Hepatocyte (in vitro differentiated cells): Measurements from ENCODE around the gene TEPSIN. TPM values are rescaled to one million over a fixed set of nuclear protein-coding genes. Genes with fewer than 3 reads are reported as not detected.

Experiments
- DNase-seq: peaks from one replicate; pipeline ENCODE4 v3.0.0-alpha.2; 2016; ENCODE audit warnings: low spot score
- H2AFZ ChIP-seq: fragments of 200-600 bp; sonication (generic); 2 replicates; pipeline ENCODE4 v1.6.0; 2016; ENCODE audit warnings: antibody characterized with exemption, mild to moderate bottlenecking
- H3K27ac ChIP-seq: fragments of 200-600 bp; sonication (generic); 2 replicates; pipeline ENCODE4 v1.5.1; 2016; ENCODE audit warnings: mild to moderate bottlenecking
- H3K27me3 ChIP-seq: fragments of 200-600 bp; sonication (generic); 2 replicates; pipeline ENCODE4 v1.6.1; 2016
- H3K36me3 ChIP-seq: fragments of 200-600 bp; sonication (generic); replicated peaks from 2 replicates; pipeline ENCODE4 v1.5.1; 2016; ENCODE audit warnings: low read depth; ENCODE audit not compliant: insufficient read depth
- H3K4me1 ChIP-seq: fragments of 200-600 bp; sonication (generic); 2 replicates; pipeline ENCODE4 v1.5.1; 2016; ENCODE audit warnings: mild to moderate bottlenecking, moderate library complexity; ENCODE audit not compliant: insufficient read depth
- H3K4me2 ChIP-seq: fragments of 200-600 bp; sonication (generic); 2 replicates; pipeline ENCODE4 v1.6.0; 2016
- H3K4me3 ChIP-seq: fragments of 200-600 bp; sonication (generic); 2 replicates; pipeline ENCODE4 v1.5.1; 2016; ENCODE audit warnings: mild to moderate bottlenecking
- H3K79me2 ChIP-seq: fragments of 200-600 bp; sonication (generic); 2 replicates; pipeline ENCODE4 v1.6.0; 2017; ENCODE audit warnings: mild to moderate bottlenecking
- H3K9me2 ChIP-seq: fragments of 200-600 bp; sonication (generic); replicated peaks from 2 replicates; pipeline ENCODE4 v1.6.0; 2017; ENCODE audit warnings: mild to moderate bottlenecking; ENCODE audit not compliant: insufficient read depth
- H3K9me3 ChIP-seq: fragments of 200-600 bp; sonication (generic); 2 replicates; pipeline ENCODE4 v1.5.1; 2016; ENCODE audit warnings: low read depth, mild to moderate bottlenecking
- H4K20me1 ChIP-seq: fragments of 200-600 bp; sonication (generic); 2 replicates; pipeline ENCODE4 v1.6.0; 2016; ENCODE audit warnings: mild to moderate bottlenecking; ENCODE audit not compliant: insufficient read depth, poor library complexity, severe bottlenecking
- EZH2 ChIP-seq: fragments of 200-600 bp; sonication (generic); IDR thresholded peaks from 2 replicates; pipeline ENCODE4 v1.6.1; 2016; ENCODE audit warnings: antibody characterized with exemption, mild to moderate bottlenecking, borderline replicate concordance
- EZH2phosphoT487 ChIP-seq: fragments of 200-600 bp; sonication (generic); IDR thresholded peaks from one replicate; pipeline ENCODE4 v1.6.1; 2018; ENCODE audit warnings: antibody characterized with exemption, mild to moderate bottlenecking, low read depth, moderate library complexity; ENCODE audit not compliant: unreplicated experiment, severe bottlenecking
- WGBS: methylation state at CpG from one replicate; pipeline ENCODE4 v1.1.6; 2016; ENCODE audit warnings: low lambda C conversion rate; ENCODE audit errors: missing lambda C conversion rate; 5-methylcytosine and 5-hydroxymethylcytosine counted together
- polyA plus RNA-seq: library from polyadenylated mRNA; unstranded; fragments of >200 nt; fragmentation: Nextera tagmentation; extraction: Ambion mirVana; gene quantifications from 2 replicates; pipeline ENCODE4 v1.2.1, GENCODE V29; 2016
- total RNA-seq: library from RNA; depleted of rRNA; stranded (reverse); fragments of >200 nt; gene quantifications from 2 replicates; pipeline ENCODE4 v1.2.3, GENCODE V29; 2014
- TF ChIP-seq, protein P1 (sequence below): fragments of 200-600 bp; sonication (generic); IDR thresholded peaks from 2 replicates; pipeline ENCODE4 v1.5.1; 2016; ENCODE audit warnings: antibody characterized with exemption, mild to moderate bottlenecking; ENCODE audit not compliant: poor library complexity

The TEPSIN gene
- total and polyA plus RNA-seq, 2 experiments from 2014 or later, result 34.1 to 44.3 TPM

DNA sequence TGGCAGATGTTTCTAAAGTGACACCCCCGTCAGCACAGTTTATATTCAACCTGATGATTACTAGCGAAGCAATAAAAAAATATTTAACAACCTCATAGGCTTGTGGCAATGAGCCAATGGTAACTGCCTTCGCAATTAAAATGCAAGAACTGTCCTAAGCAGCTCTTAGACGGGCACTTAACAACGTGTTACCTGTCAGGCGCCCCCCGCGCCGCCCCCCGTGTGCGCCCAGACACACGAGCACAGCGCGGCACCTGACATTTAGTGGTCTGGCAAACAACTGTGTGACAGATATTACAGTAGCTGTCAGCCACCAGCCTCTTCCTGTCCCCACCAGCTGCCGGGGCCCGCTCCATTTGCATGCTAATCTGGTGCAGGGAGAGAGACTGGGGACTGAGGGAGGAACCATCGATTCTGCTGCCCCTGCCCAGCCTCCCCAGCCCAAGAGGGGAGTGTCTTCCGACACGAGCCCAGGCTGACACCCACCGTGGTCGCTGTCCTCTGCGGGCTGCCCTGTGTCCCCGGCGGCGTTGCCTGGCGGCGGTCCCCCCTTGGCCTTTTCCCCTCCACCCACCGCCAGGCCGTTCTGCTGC is 12.9 kb upstream of the TEPSIN start:
- Histone ChIP-seq H3K79me2 (peaks cover 6% of the 10 kb centered on the region), H3K4me3 (no peak overlapping the region), H4K20me1 (no peaks in the 10 kb centered on the region), H3K36me3 (no peaks in the 10 kb centered on the region), H3K4me1 (peaks cover 12% of the 10 kb centered on the region), H3K27ac (no peak overlapping the region), H3K4me2 (no peak overlapping the region), H3K27me3 (no peaks in the 10 kb centered on the region), H2AFZ (no peak overlapping the region), H3K9me2 (no peaks in the 10 kb centered on the region), H3K9me3 (no peaks in the 10 kb centered on the region)
- TF ChIP-seq EZH2phosphoT487 (no peak), EZH2 (no peak)
- TF ChIP-seq, protein P1, sequence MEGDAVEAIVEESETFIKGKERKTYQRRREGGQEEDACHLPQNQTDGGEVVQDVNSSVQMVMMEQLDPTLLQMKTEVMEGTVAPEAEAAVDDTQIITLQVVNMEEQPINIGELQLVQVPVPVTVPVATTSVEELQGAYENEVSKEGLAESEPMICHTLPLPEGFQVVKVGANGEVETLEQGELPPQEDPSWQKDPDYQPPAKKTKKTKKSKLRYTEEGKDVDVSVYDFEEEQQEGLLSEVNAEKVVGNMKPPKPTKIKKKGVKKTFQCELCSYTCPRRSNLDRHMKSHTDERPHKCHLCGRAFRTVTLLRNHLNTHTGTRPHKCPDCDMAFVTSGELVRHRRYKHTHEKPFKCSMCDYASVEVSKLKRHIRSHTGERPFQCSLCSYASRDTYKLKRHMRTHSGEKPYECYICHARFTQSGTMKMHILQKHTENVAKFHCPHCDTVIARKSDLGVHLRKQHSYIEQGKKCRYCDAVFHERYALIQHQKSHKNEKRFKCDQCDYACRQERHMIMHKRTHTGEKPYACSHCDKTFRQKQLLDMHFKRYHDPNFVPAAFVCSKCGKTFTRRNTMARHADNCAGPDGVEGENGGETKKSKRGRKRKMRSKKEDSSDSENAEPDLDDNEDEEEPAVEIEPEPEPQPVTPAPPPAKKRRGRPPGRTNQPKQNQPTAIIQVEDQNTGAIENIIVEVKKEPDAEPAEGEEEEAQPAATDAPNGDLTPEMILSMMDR, result no peak
- DNase-seq, result no peak
- WGBS, result 89% methylated on average over 26 of the region's 29 CpGs

DNA sequence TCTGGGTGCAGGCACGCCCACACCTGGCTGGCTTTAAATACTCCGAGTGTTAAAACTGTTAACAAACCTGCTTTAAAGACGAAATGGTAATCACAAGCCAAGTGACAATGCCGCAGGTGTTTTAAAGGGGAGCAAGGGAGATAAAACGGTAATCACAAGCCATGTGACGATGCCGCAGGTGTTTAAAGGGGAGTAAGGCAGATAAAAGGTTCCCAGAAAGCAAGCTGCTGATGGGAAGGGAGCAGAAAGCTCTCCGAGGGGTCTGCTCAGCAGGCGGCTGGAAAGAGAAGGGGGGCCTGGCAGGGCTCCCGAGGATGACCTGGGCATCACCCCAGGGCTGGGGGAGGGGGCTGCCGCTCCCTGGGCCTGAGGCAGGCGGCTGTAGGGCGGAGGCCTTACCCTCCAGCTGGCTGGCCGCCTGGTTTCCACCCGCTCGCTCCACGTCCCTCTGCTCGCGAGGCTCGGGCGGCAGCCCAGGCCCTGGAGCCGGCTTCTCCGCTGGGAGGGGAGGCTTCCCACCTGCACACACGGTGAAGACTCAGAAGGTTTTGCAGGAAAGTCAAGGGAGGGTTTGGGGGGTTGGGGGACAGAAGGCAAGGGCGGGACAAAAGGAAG is 12.3 kb upstream of the TEPSIN start:
- Histone ChIP-seq H3K36me3 (no peaks in the 10 kb centered on the region), H3K4me3 (no peak overlapping the region), H3K27me3 (no peaks in the 10 kb centered on the region), H4K20me1 (no peaks in the 10 kb centered on the region), H3K27ac (no peak overlapping the region), H3K79me2 (peaks cover 6% of the 10 kb centered on the region), H3K9me3 (no peaks in the 10 kb centered on the region), H3K4me1 (peaks cover 12% of the 10 kb centered on the region), H2AFZ (no peak overlapping the region), H3K9me2 (no peaks in the 10 kb centered on the region), H3K4me2 (no peak overlapping the region)
- DNase-seq, result no peak
- TF ChIP-seq EZH2, result no peak
- no peak for TF ChIP-seq EZH2phosphoT487
- TF ChIP-seq, protein P1, result no peak
- 84% methylated on average over 24 of the region's 25 CpGs for WGBS

DNA sequence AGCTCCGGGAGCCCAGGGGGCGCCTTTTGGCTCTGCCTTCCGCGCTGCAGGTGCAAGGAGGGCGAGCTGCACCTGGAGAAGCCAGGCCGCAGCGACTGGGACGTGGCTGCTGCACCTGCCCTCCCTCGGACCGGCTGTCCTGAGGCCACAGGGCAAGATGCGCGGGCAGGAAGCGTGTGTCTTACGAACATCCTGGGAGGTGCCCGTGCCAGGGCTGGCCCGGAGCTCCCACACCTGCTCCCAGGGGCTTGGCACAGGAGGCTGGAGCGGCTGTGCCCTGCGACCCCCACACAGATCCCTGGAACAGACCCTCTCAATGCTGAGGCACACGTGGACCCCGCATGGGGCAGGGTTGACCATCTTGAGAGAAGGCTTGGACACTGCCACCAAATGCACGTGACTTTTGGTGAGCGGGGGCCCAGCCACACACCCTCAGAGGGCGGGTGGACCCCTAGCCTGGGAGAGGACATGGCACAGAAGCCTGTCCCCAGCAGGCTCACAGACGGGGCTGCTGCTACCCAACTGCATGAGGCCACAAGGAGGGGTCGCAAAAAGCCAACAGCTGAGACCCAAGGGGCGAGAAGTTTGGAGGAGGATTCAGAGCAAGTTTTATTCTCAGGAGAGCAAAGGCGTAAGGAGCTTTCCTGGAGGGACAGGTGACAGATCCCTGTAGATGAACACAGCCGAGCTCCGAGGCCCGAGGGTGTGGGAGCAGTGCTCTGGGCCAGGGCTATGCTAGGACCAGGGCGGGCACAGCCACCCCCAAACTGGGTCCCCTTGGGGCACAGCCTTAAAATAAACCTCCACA is 11.6 kb upstream of the TEPSIN start:
- no peak overlapping the region for H3K4me2 ChIP-seq
- 96% methylated on average over 31 of the region's 31 CpGs for WGBS
- H2AFZ ChIP-seq, result no peak overlapping the region
- no peaks in the 10 kb centered on the region for H3K9me3 ChIP-seq
- H3K4me1 ChIP-seq, result peaks cover 6% of the 10 kb centered on the region
- H3K9me2 ChIP-seq, result no peaks in the 10 kb centered on the region
- no peak for DNase-seq
- TF ChIP-seq EZH2phosphoT487 (no peak), EZH2 (no peak)
- TF ChIP-seq, protein P1, result no peak
- H3K4me3 ChIP-seq, result no peak overlapping the region
- H4K20me1 ChIP-seq, result no peaks in the 10 kb centered on the region
- H3K36me3 ChIP-seq, result no peaks in the 10 kb centered on the region
- peaks cover 6% of the 10 kb centered on the region for H3K79me2 ChIP-seq
- no peak overlapping the region for H3K27ac ChIP-seq
- H3K27me3 ChIP-seq, result no peaks in the 10 kb centered on the region
